ENCODE measurements around the gene SLC6A6. TPM values are rescaled to one million over a fixed set of nuclear protein-coding genes. Genes with fewer than 3 reads are reported as not detected.

SLC6A6 gene
- polyA plus RNA-seq, 1 donor (not counting 4 experiments of a cell fraction or from before 2014, with no cell fraction given), result 8.3 TPM

GRCh38 chr3:14426305-14426620, 23.9 kb downstream of the SLC6A6 start:
- no peak overlapping the region for H3K4me3 ChIP-seq (ENCODE audit: control insufficient read depth in 2 of 3, extremely low read depth in 1 of 3, insufficient read depth in 2 of 3, low read depth in 1 of 3, low read length in 3 of 3)
- no peak overlapping the region for H3K9ac ChIP-seq (ENCODE audit: control insufficient read depth, extremely low read depth, insufficient read depth, low read length)
- dilution Hi-C loops (cut with MboI; ENCODE audit: extremely low pct_ligation_motif_present, low sequenced_read_pairs), result no loop called here
- H3K27ac ChIP-seq (ENCODE audit: control insufficient read depth, insufficient read depth, low read length), result no peak overlapping the region
- H4K20me1 ChIP-seq (ENCODE audit: control insufficient read depth, extremely low read depth, insufficient read depth, low read length), result no peaks in the 10 kb centered on the region
- H2AFZ ChIP-seq (ENCODE audit: control insufficient read depth, low read length), result no peak overlapping the region
- no peaks in the 10 kb centered on the region for H3K9me3 ChIP-seq (ENCODE audit: control insufficient read depth, low read depth, low read length)
- H3K36me3 ChIP-seq (ENCODE audit: control insufficient read depth in 2 of 2, extremely low read depth in 1 of 2, insufficient read depth in 2 of 2, low read length in 2 of 2), result no peaks in the 10 kb centered on the region
- no peaks in the 10 kb centered on the region for H3K27me3 ChIP-seq (ENCODE audit: control insufficient read depth, extremely low read depth, insufficient read depth, low read length)
- no peak overlapping the region for H3K4me2 ChIP-seq (ENCODE audit: control insufficient read depth, extremely low read depth, insufficient read depth, low read depth, low read length)
- H3K79me2 ChIP-seq (ENCODE audit: control insufficient read depth, insufficient read depth, low read length), result no peaks in the 10 kb centered on the region
- H3K4me1 ChIP-seq (ENCODE audit: control insufficient read depth, extremely low read depth, insufficient read depth, low read length), result peaks cover 12% of the 10 kb centered on the region
- no peak for DNase-seq (ENCODE audit: low read depth, low spot score)
- no peaks in the 10 kb centered on the region for H3K9me1 ChIP-seq (ENCODE audit: control insufficient read depth, extremely low read depth, insufficient read depth, low read length)
- FAIRE-seq, result no peak
- TF ChIP-seq, protein P1, sequence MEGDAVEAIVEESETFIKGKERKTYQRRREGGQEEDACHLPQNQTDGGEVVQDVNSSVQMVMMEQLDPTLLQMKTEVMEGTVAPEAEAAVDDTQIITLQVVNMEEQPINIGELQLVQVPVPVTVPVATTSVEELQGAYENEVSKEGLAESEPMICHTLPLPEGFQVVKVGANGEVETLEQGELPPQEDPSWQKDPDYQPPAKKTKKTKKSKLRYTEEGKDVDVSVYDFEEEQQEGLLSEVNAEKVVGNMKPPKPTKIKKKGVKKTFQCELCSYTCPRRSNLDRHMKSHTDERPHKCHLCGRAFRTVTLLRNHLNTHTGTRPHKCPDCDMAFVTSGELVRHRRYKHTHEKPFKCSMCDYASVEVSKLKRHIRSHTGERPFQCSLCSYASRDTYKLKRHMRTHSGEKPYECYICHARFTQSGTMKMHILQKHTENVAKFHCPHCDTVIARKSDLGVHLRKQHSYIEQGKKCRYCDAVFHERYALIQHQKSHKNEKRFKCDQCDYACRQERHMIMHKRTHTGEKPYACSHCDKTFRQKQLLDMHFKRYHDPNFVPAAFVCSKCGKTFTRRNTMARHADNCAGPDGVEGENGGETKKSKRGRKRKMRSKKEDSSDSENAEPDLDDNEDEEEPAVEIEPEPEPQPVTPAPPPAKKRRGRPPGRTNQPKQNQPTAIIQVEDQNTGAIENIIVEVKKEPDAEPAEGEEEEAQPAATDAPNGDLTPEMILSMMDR (optimal IDR thresholded peaks at IDR 0.05 in 1 of 3, IDR thresholded peaks at IDR 0.05 in 1 of 3, conservative IDR thresholded peaks at IDR 0.05 in 1 of 3; ENCODE audit: extremely low read depth in 1 of 3, insufficient read depth in 2 of 3, low read length in 3 of 3), result no peak
- TF ChIP-seq EZH2 (IDR thresholded peaks at IDR 0.05; ENCODE audit: low read length), result no peak

DNA sequence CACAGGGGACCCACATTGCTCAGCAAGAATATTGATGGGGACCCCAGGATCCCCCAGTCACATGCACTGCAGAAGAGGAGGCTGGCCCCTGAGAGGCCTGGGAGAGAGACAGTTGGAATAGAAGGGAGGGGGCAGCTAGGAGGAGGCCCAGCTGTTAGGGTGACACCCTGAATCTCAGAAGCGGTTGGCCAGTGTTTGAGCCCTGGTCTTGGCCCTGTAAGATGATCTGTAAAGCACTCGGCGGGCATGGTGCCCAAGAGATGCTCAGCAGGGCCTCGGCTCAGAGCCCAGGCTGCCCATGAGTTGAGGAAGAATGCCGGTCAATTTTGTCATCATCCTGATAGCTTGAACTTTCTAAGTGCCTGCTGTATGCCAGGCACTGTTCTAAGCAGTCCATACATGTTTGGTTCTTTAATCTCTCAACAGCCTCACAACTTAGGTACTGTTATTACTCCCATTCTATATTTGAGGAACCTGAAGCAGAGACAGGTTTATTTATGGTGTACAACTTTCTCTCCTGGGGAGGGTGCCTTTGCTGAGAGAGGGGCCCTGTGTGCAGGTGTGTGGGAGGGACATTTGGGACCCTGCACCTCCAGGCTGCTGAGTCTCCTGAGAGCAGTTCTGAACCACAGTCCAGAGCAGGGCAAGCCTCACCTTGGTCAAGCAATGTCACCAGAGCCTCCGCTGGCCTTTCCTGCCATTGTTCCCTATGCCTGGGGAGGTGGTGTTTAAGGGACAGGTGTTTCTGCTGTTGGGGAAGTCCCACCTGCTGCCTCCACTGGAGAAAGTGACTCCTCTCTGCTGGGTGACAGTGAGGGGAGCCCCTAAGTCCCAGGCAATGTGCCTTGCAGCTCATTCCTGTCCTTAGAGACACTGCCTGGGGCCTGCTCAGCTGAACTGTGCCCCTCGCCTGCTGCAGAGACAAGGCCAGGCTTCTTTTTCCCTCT, 26.0 kb downstream of the SLC6A6 start:
- Histone ChIP-seq H3K27me3 (ENCODE audit: control insufficient read depth, extremely low read depth, insufficient read depth, low read length) (no peaks in the 10 kb centered on the region), H3K4me1 (ENCODE audit: control insufficient read depth, extremely low read depth, insufficient read depth, low read length) (peaks cover 25% of the 10 kb centered on the region), H2AFZ (ENCODE audit: control insufficient read depth, low read length) (no peak overlapping the region), H3K4me3 (ENCODE audit: control insufficient read depth in 2 of 3, extremely low read depth in 1 of 3, insufficient read depth in 2 of 3, low read depth in 1 of 3, low read length in 3 of 3) (no peak overlapping the region), H3K79me2 (ENCODE audit: control insufficient read depth, insufficient read depth, low read length) (no peaks in the 10 kb centered on the region), H3K9me3 (ENCODE audit: control insufficient read depth, low read depth, low read length) (no peaks in the 10 kb centered on the region), H3K4me2 (ENCODE audit: control insufficient read depth, extremely low read depth, insufficient read depth, low read depth, low read length) (no peak overlapping the region), H3K9me1 (ENCODE audit: control insufficient read depth, extremely low read depth, insufficient read depth, low read length) (no peaks in the 10 kb centered on the region), H3K9ac (ENCODE audit: control insufficient read depth, extremely low read depth, insufficient read depth, low read length) (no peak overlapping the region), H3K36me3 (ENCODE audit: control insufficient read depth in 2 of 2, extremely low read depth in 1 of 2, insufficient read depth in 2 of 2, low read length in 2 of 2) (no peaks in the 10 kb centered on the region), H4K20me1 (ENCODE audit: control insufficient read depth, extremely low read depth, insufficient read depth, low read length) (no peaks in the 10 kb centered on the region), H3K27ac (ENCODE audit: control insufficient read depth, insufficient read depth, low read length) (no peak overlapping the region)
- no peak for TF ChIP-seq EZH2 (IDR thresholded peaks at IDR 0.05; ENCODE audit: low read length)
- TF ChIP-seq, protein P1 (optimal IDR thresholded peaks at IDR 0.05 in 1 of 3, IDR thresholded peaks at IDR 0.05 in 1 of 3, conservative IDR thresholded peaks at IDR 0.05 in 1 of 3; ENCODE audit: extremely low read depth in 1 of 3, insufficient read depth in 2 of 3, low read length in 3 of 3), result no peak
- DNase-seq (ENCODE audit: low read depth, low spot score) (no peak), FAIRE-seq (no peak)
- dilution Hi-C loops (cut with MboI; ENCODE audit: extremely low pct_ligation_motif_present, low sequenced_read_pairs), result no loop called here
